Neural cell (in vitro differentiated cells): ENCODE results near the gene RELN. TPM values are rescaled to one million over a fixed set of nuclear protein-coding genes. Genes with fewer than 3 reads are reported as not detected.

Experiments
- H2AFZ ChIP-seq: fragments of 200-600, 300-800 bp; sonication (generic), shearing (Covaris generic); 2 replicates; pipeline ENCODE4 v1.6.0; 2014; ENCODE audit warnings: low read depth, mild to moderate bottlenecking, antibody characterized with exemption, low read length, moderate library complexity
- H3F3A ChIP-seq: fragments of 200-600 bp; shearing (Covaris generic); 2 replicates; pipeline ENCODE4 v1.6.1; 2016; ENCODE audit warnings: mild to moderate bottlenecking, moderate library complexity, mixed read lengths, antibody characterized with exemption, low read length; ENCODE audit not compliant: insufficient read depth, poor library complexity, severe bottlenecking
- H3K27ac ChIP-seq: fragments of 200-600, 300-800 bp; sonication (generic), shearing (Covaris generic); 2 replicates; pipeline ENCODE4 v1.5.1; 2014; ENCODE audit warnings: mild to moderate bottlenecking, low read length, moderate library complexity
- H3K27me3 ChIP-seq: fragments of 300-800, 200-600 bp; sonication (generic), shearing (Covaris generic); 2 replicates; pipeline ENCODE4 v1.6.0; 2014; ENCODE audit warnings: mild to moderate bottlenecking, low read depth, low read length, moderate library complexity; ENCODE audit not compliant: insufficient read depth
- H3K36me3 ChIP-seq: fragments of 300-800, 200-600 bp; sonication (generic), shearing (Covaris generic); 2 replicates; pipeline ENCODE4 v1.5.1; 2014; ENCODE audit warnings: mild to moderate bottlenecking, antibody characterized with exemption, low read length, moderate library complexity; ENCODE audit not compliant: insufficient read depth
- H3K4me2 ChIP-seq: fragments of 300-800, 200-600 bp; sonication (generic), shearing (Covaris generic); 2 replicates; pipeline ENCODE4 v1.6.0; 2014; ENCODE audit warnings: mild to moderate bottlenecking, low read length
- H3K4me3 ChIP-seq: fragments of 300-800, 200-600 bp; sonication (generic), shearing (Covaris generic); 2 replicates; pipeline ENCODE4 v1.5.1; 2014; ENCODE audit warnings: mild to moderate bottlenecking, low read length, moderate library complexity
- H3K79me2 ChIP-seq: fragments of 200-600 bp; shearing (Covaris generic); replicated peaks from 2 replicates; pipeline ENCODE4 v1.6.0; 2014; ENCODE audit warnings: mild to moderate bottlenecking, low read length, moderate library complexity; ENCODE audit not compliant: insufficient read depth
- H3K9ac ChIP-seq: fragments of 300-800, 200-600 bp; sonication (generic), shearing (Covaris generic); 2 replicates; pipeline ENCODE4 v1.6.1; 2016; ENCODE audit warnings: mild to moderate bottlenecking, low read length, mixed read lengths
- H3K9me2 ChIP-seq: fragments of 200-600 bp; shearing (Covaris generic); 2 replicates; pipeline ENCODE4 v1.6.1; 2016; ENCODE audit warnings: mild to moderate bottlenecking, low read length, mixed read lengths; ENCODE audit not compliant: insufficient read depth
- H3K9me3 ChIP-seq: fragments of 200-600, 300-800 bp; sonication (generic), shearing (Covaris generic); 2 replicates; pipeline ENCODE4 v1.6.1; 2016; ENCODE audit warnings: mild to moderate bottlenecking, mixed run types, low read length, moderate library complexity, mixed read lengths
- H4K20me1 ChIP-seq: fragments of 200-600 bp; shearing (Covaris generic); 2 replicates; pipeline ENCODE4 v1.6.1; 2016; ENCODE audit warnings: mild to moderate bottlenecking, mixed run types; ENCODE audit not compliant: insufficient read depth
- CTCF ChIP-seq: fragments of 450-650 bp; IDR thresholded peaks from 2 replicates; pipeline ENCODE4 v1.5.1; 2014; ENCODE audit warnings: antibody characterized with exemption, mild to moderate bottlenecking, moderate library complexity; ENCODE audit not compliant: poor library complexity, severe bottlenecking
- EP300 ChIP-seq: fragments of 450-650 bp; conservative IDR thresholded peaks from 2 replicates; pipeline ENCODE4 v1.6.1; 2014; ENCODE audit warnings: antibody characterized with exemption, mild to moderate bottlenecking, moderate library complexity; ENCODE audit not compliant: poor library complexity, severe bottlenecking
- EZH2 ChIP-seq: fragments of 200-600, 300-800 bp; shearing (Covaris generic), sonication (generic); IDR thresholded peaks from 2 replicates; pipeline ENCODE4 v1.6.1; 2014; ENCODE audit warnings: antibody characterized with exemption, low read length, borderline replicate concordance, mild to moderate bottlenecking; ENCODE audit not compliant: insufficient read depth, poor library complexity, severe bottlenecking
- MXI1 ChIP-seq: fragments of 450-650 bp; conservative IDR thresholded peaks from 2 replicates; pipeline ENCODE4 v1.6.1; 2014; ENCODE audit warnings: antibody characterized with exemption, mild to moderate bottlenecking; ENCODE audit not compliant: poor library complexity, severe bottlenecking
- POLR2AphosphoS5 ChIP-seq: IDR thresholded peaks from 2 replicates; pipeline ENCODE4 v1.6.1; 2012
- RAD21 ChIP-seq: fragments of 450-650 bp; conservative IDR thresholded peaks from 2 replicates; pipeline ENCODE4 v1.6.1; 2014; ENCODE audit warnings: antibody characterized with exemption, mild to moderate bottlenecking, moderate library complexity
- REST ChIP-seq: IDR thresholded peaks from 2 replicates; pipeline ENCODE4 v1.6.1; 2012; ENCODE audit warnings: borderline replicate concordance
- SMC3 ChIP-seq: fragments of 450-650 bp; conservative IDR thresholded peaks from 2 replicates; pipeline ENCODE4 v1.6.1; 2014; ENCODE audit warnings: antibody characterized with exemption, mild to moderate bottlenecking, moderate library complexity; ENCODE audit not compliant: poor library complexity
- TAF1 ChIP-seq: IDR thresholded peaks from 2 replicates; pipeline ENCODE4 v1.6.1; 2012; ENCODE audit warnings: low read depth
- polyA plus RNA-seq: library from polyadenylated mRNA; depleted of rRNA; stranded (reverse); fragments of >200 nt; gene quantifications from 2 replicates; pipeline ENCODE4 v1.2.3, GENCODE V29; 2014

The RELN gene
- polyA plus RNA-seq, 1 donor from 2014 or later: 178 TPM

GRCh38 chr7:104035351-104035750 is 45.9 kb upstream of the RELN start (continued):
- no peak for TF ChIP-seq TAF1

- no peak for TF ChIP-seq RAD21
- TF ChIP-seq MXI1: no peak
- no peak for TF ChIP-seq CTCF
- TF ChIP-seq SMC3: no peak
- TF ChIP-seq POLR2AphosphoS5: no peak
- no peak for TF ChIP-seq EP300
- no peak for TF ChIP-seq EZH2
- no peak for TF ChIP-seq TAF1
- TF ChIP-seq REST: no peak
These were observed 45.2 kb upstream of the RELN start for GRCh38 chr7:104034679-104035078.

GRCh38 chr7:104033837-104034236 is 44.4 kb upstream of the RELN start:
- no peak overlapping the region for H3K27ac ChIP-seq
- H3F3A ChIP-seq: no peaks in the 10 kb centered on the region
- no peaks in the 10 kb centered on the region for H3K9me3 ChIP-seq
- H3K79me2 ChIP-seq: no peaks in the 10 kb centered on the region
- H4K20me1 ChIP-seq: no peaks in the 10 kb centered on the region
- no peaks in the 10 kb centered on the region for H3K27me3 ChIP-seq
- no peaks in the 10 kb centered on the region for H3K9me2 ChIP-seq
- H3K36me3 ChIP-seq: no peaks in the 10 kb centered on the region
- H3K4me3 ChIP-seq: no peak overlapping the region
- no peak overlapping the region for H3K9ac ChIP-seq
- no peak overlapping the region for H3K4me2 ChIP-seq
- no peak overlapping the region for H2AFZ ChIP-seq
- TF ChIP-seq POLR2AphosphoS5: no peak
- no peak for TF ChIP-seq SMC3
- TF ChIP-seq EP300: no peak
- TF ChIP-seq EZH2: no peak
- no peak for TF ChIP-seq CTCF
- TF ChIP-seq TAF1: no peak
- TF ChIP-seq REST: no peak
- TF ChIP-seq MXI1: no peak

More at GRCh38 chr7:104034679-104035078, 45.2 kb upstream of the RELN start:
- Histone ChIP-seq H3K79me2 (no peaks in the 10 kb centered on the region), H3K36me3 (no peaks in the 10 kb centered on the region), H3K9me3 (no peaks in the 10 kb centered on the region), H3K9ac (no peak overlapping the region), H3K4me2 (no peak overlapping the region), H3K9me2 (no peaks in the 10 kb centered on the region), H3K27ac (no peak overlapping the region), H3K27me3 (no peaks in the 10 kb centered on the region), H3F3A (no peaks in the 10 kb centered on the region), H4K20me1 (no peaks in the 10 kb centered on the region), H3K4me3 (no peak overlapping the region), H2AFZ (no peak overlapping the region)
